ENCODE data around the gene RPS6KC1. TPM values are rescaled to one million over a fixed set of nuclear protein-coding genes. Genes with fewer than 3 reads are reported as not detected.

The RPS6KC1 gene, protein sequence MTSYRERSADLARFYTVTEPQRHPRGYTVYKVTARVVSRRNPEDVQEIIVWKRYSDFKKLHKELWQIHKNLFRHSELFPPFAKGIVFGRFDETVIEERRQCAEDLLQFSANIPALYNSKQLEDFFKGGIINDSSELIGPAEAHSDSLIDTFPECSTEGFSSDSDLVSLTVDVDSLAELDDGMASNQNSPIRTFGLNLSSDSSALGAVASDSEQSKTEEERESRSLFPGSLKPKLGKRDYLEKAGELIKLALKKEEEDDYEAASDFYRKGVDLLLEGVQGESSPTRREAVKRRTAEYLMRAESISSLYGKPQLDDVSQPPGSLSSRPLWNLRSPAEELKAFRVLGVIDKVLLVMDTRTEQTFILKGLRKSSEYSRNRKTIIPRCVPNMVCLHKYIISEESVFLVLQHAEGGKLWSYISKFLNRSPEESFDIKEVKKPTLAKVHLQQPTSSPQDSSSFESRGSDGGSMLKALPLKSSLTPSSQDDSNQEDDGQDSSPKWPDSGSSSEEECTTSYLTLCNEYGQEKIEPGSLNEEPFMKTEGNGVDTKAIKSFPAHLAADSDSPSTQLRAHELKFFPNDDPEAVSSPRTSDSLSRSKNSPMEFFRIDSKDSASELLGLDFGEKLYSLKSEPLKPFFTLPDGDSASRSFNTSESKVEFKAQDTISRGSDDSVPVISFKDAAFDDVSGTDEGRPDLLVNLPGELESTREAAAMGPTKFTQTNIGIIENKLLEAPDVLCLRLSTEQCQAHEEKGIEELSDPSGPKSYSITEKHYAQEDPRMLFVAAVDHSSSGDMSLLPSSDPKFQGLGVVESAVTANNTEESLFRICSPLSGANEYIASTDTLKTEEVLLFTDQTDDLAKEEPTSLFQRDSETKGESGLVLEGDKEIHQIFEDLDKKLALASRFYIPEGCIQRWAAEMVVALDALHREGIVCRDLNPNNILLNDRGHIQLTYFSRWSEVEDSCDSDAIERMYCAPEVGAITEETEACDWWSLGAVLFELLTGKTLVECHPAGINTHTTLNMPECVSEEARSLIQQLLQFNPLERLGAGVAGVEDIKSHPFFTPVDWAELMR
- total RNA-seq = 10 to 100 TPM; 24.3 to 26.7 TPM
- polyA plus RNA-seq = 10 to 100 TPM in 1 of 2 donors, 1 to 10 TPM in 1; 7.4 to 10.3 TPM
- long read RNA-seq, donor 1, partial matches to known transcripts = 11 of 14 reads
- long read RNA-seq, donor 1, other reads (novel, unspliced or antisense) = 3 of 14 reads
- long read RNA-seq, donor 2, full-length matches to known transcripts = 6 of 27 reads
- long read RNA-seq, donor 2, partial matches to known transcripts = 8 of 27 reads
- long read RNA-seq, donor 2, other reads (novel, unspliced or antisense) = 13 of 27 reads

DNA sequence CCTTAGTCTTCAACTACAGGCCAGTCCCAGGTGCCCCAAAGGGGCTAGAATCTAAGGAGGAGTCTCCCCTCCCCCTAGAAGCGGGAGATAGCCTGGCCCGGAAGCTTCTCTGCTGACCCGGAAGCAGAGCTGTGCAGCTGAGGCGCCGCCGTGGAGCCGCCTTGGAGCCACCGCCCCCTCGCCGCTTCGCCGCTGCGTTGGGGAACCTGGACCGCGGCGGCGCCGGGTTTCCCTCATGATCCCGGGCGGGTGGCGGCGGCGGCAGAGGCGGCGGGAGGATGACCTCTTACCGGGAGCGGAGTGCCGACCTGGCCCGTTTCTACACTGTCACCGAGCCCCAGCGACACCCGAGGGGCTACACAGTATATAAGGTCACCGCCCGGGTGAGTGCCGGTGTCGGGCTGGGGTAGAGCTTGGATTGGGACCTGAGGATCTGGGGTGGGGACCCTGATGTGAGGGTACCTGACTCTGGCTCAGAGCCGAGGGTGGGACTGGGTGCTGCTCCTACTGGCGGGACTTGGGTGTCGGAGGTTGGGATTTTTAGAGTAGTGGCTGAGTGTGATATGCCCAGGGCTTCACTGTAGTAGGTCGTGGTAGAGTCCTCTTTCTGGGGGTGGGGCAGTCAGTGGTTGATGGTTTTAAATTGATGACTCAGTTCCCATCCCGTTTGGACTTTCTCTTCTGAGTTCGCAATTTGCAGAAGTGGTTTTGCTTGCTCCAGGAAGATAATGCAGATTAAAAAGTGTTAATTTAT lies at the start of gene RPS6KC1:
Gene RPS6KC1 (plus strand): TSS at position 115 of the 754 bp plus-strand sequence. CDS start 164 bp downstream, at position 279.
- ATAC-seq (ENCODE audit: low FRiP score) (peak; percentile 96), DNase-seq (peak; percentile 91 to 95)
- Histone ChIP-seq H3K36me3 (ENCODE audit: control insufficient read depth in 1 of 2, insufficient read depth in 2 of 2, low read length in 1 of 2) (no peaks in the 10 kb centered on the region), H3K4me3 (ENCODE audit: low read length in 2 of 2) (peak within 1 kb of the TSS; percentile 96 to 98), H3K27me3 (ENCODE audit: control insufficient read depth in 1 of 2, insufficient read depth in 2 of 2, low read length in 1 of 2) (no peaks in the 10 kb centered on the region), H3K9me3 (ENCODE audit: control insufficient read depth, low read length) (no peaks in the 10 kb centered on the region), H3K4me1 (ENCODE audit: control insufficient read depth in 1 of 2, insufficient read depth in 2 of 2, low read length in 2 of 2) (no peaks in the 10 kb centered on the region), H3K27ac (ENCODE audit: low read depth in 1 of 2, low read length in 2 of 2) (peak within 1 kb of the TSS in 1 of 2 donors; percentile 58)
- intact Hi-C loops (cut with DNase I) = loop anchor here in 1 of 2 donors (5.0 kb wide), 1 partner anchor 34 kb away; the partner anchor contains the start of gene ANGEL2
- 0% methylated on average over 42 of the region's 42 CpGs for WGBS, 2 donors

DNA sequence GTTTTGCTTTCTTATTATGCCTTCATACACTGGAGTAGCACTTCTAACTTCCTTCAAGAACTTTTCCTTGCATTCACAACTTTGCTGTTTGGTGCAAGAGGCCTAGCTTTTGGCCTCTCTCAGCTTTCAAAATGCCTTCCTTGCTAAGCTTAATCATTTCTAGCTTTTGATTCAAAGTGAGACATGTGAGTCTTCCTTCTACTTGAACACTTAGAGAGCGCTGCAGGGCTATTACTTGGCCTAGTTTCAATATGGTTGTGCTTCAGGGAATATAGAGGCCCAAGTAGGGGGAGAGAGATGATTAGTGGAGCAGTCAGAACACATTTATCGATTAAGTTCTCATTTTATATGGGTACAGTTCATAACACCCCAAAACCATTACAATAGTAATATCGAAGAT lies 47.8 kb upstream of the RPS6KC1 start:
- ATAC-seq (ENCODE audit: low FRiP score) = no peak
- H3K9me3 ChIP-seq (ENCODE audit: control insufficient read depth, low read length) = no peaks in the 10 kb centered on the region
- intact Hi-C loops (cut with DNase I) = no loop called here
- 93 to 96% methylated on average over 3 of the region's 3 CpGs for WGBS, 2 donors
- no peak overlapping the region for H3K4me3 ChIP-seq (ENCODE audit: low read length in 2 of 2)
- no peak overlapping the region for H3K27ac ChIP-seq (ENCODE audit: low read depth in 1 of 2, low read length in 2 of 2)
- no peak for DNase-seq
- H3K27me3 ChIP-seq (ENCODE audit: control insufficient read depth in 1 of 2, insufficient read depth in 2 of 2, low read length in 1 of 2) = no peaks in the 10 kb centered on the region
- no peaks in the 10 kb centered on the region for H3K4me1 ChIP-seq (ENCODE audit: control insufficient read depth in 1 of 2, insufficient read depth in 2 of 2, low read length in 2 of 2)
- H3K36me3 ChIP-seq (ENCODE audit: control insufficient read depth in 1 of 2, insufficient read depth in 2 of 2, low read length in 1 of 2) = peaks cover 1 to 4% of the 10 kb centered on the region in 2 donors

DNA sequence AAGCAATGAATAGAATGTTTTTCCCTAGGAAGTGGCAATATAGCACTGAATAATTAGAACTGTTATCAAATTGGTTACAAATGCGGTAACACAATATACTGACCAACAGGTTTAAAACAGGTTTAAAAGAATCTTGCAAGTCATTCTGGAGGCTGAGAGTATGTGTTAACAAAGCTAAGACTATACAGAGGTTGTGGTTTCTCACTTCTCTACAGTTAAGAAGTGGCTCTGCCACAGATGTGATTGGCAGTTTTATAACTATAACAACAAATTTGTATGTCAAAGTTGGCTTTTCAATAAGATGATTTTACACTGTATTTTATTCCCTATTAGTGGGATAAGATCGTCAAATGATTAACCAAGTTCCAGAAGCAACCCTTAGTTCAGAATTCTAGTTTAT lies 42.5 kb upstream of the RPS6KC1 start:
- Histone ChIP-seq H3K36me3 (ENCODE audit: control insufficient read depth in 1 of 2, insufficient read depth in 2 of 2, low read length in 1 of 2) (peaks cover 0 to 1% of the 10 kb centered on the region in 2 donors), H3K9me3 (ENCODE audit: control insufficient read depth, low read length) (no peaks in the 10 kb centered on the region), H3K4me3 (ENCODE audit: low read length in 2 of 2) (no peak overlapping the region), H3K4me1 (ENCODE audit: control insufficient read depth in 1 of 2, insufficient read depth in 2 of 2, low read length in 2 of 2) (peaks cover 0 to 2% of the 10 kb centered on the region in 2 donors), H3K27me3 (ENCODE audit: control insufficient read depth in 1 of 2, insufficient read depth in 2 of 2, low read length in 1 of 2) (no peaks in the 10 kb centered on the region), H3K27ac (ENCODE audit: low read depth in 1 of 2, low read length in 2 of 2) (no peak overlapping the region)
- DNase-seq = no peak
- no peak for ATAC-seq (ENCODE audit: low FRiP score)
- 93 to 94% methylated on average over 2 of the region's 2 CpGs for WGBS, 2 donors
- intact Hi-C loops (cut with DNase I) = no loop called here

DNA sequence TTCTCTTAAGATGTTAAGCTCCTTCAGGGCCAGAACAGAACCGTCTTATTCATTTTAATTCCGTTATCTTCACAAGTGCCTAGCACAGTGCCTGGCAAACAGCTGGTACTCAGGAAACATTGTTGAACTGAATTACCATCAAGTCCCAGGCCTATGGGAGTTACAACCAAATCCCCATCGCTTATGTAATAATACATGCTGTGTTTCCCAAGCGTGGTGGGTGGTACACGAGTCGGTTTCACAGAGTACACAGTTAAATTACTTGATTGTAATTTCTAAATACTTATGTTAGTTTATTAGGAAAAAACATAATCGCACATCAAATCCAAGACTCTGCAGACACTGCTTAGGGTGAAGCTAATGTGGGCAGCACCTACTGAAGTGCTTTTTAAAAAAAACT lies 36.4 kb upstream of the RPS6KC1 start:
- no peaks in the 10 kb centered on the region for H3K27me3 ChIP-seq (ENCODE audit: control insufficient read depth in 1 of 2, insufficient read depth in 2 of 2, low read length in 1 of 2)
- intact Hi-C loops (cut with DNase I) = loop anchor here in 1 of 2 donors (5.0 kb wide), 1 partner anchor 38 kb away; the partner anchor contains the start of gene RPS6KC1
- peaks cover 0 to 2% of the 10 kb centered on the region in 2 donors for H3K4me1 ChIP-seq (ENCODE audit: control insufficient read depth in 1 of 2, insufficient read depth in 2 of 2, low read length in 2 of 2)
- H3K36me3 ChIP-seq (ENCODE audit: control insufficient read depth in 1 of 2, insufficient read depth in 2 of 2, low read length in 1 of 2) = no peaks in the 10 kb centered on the region
- no peak for DNase-seq
- no peaks in the 10 kb centered on the region for H3K9me3 ChIP-seq (ENCODE audit: control insufficient read depth, low read length)
- no peak for ATAC-seq (ENCODE audit: low FRiP score)
- WGBS, 2 donors = 15 to 18% methylated on average over 7 of the region's 7 CpGs
- peak overlapping the region; percentile 20 to 74 for H3K4me3 ChIP-seq (ENCODE audit: low read length in 2 of 2)
- H3K27ac ChIP-seq (ENCODE audit: low read depth in 1 of 2, low read length in 2 of 2) = peak overlapping the region in 1 of 2 donors; percentile 30

DNA sequence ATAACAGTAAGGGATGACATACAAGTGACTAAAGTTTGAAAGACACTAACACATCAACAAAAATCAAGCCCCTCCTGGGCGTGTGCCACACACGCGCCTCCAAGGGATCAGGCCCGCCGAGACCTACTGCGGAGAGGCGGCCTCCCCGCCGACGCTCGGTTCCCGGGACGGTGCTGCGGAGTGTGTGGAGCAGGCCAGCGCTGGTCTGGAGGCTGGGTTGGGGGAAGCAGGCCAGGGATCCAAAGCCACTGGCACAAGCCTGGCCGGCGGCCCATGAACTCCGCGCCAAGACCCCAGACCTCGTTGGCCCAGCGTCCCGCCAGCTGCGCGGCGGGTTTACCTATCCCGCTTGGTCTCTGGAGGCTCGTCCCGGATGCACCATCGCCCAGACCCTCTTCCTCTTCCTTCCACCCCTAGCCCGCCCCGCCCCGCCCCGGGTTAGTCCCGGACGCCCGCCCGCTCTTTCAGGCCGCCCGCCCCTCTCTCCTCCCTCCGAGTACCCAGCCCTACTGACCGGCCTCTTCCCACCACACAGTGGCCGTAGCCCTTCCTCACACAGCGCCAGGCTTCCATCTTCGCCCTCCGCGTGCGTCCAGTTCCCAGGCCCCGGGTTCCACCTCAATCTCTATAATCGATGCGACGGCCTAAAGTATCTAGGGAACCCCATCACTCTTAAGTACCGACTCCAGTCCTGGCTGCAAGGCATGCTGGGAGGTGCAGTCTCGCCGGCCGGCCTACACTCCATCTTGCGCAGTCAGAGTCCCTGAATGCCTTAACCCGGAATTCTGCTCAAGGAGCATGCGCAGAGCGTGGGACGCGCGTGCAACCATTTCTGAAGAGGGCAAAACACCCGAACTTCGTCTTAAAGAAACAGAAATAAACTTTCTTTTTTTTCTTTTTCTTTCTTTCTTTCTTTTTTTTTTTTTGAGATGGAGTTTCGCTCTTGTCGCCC lies 35.7 kb upstream of the RPS6KC1 start, which contains the start of gene ANGEL2:
Gene ANGEL2 (minus strand): TSS at position 769 of the 952 bp plus-strand sequence. CDS start 196 bp downstream, at position 573.
- Histone ChIP-seq H3K27ac (ENCODE audit: low read depth in 1 of 2, low read length in 2 of 2) (peak within 1 kb of the TSS in 1 of 2 donors; percentile 74), H3K4me1 (ENCODE audit: control insufficient read depth in 1 of 2, insufficient read depth in 2 of 2, low read length in 2 of 2) (peaks cover 0 to 2% of the 10 kb centered on the region in 2 donors), H3K9me3 (ENCODE audit: control insufficient read depth, low read length) (no peaks in the 10 kb centered on the region), H3K36me3 (ENCODE audit: control insufficient read depth in 1 of 2, insufficient read depth in 2 of 2, low read length in 1 of 2) (no peaks in the 10 kb centered on the region), H3K27me3 (ENCODE audit: control insufficient read depth in 1 of 2, insufficient read depth in 2 of 2, low read length in 1 of 2) (no peaks in the 10 kb centered on the region), H3K4me3 (ENCODE audit: low read length in 2 of 2) (peak within 1 kb of the TSS; percentile 58 to 74)
- WGBS, 2 donors = 0 to 1% methylated on average over 52 to 66 of the region's 66 CpGs
- DNase-seq = peak; percentile 98
- intact Hi-C loops (cut with DNase I) = loop anchor here in 1 of 2 donors (5.0 kb wide), 1 partner anchor 37 kb away; the partner anchor contains the start of gene RPS6KC1
- peak; percentile 99 for ATAC-seq (ENCODE audit: low FRiP score)

DNA sequence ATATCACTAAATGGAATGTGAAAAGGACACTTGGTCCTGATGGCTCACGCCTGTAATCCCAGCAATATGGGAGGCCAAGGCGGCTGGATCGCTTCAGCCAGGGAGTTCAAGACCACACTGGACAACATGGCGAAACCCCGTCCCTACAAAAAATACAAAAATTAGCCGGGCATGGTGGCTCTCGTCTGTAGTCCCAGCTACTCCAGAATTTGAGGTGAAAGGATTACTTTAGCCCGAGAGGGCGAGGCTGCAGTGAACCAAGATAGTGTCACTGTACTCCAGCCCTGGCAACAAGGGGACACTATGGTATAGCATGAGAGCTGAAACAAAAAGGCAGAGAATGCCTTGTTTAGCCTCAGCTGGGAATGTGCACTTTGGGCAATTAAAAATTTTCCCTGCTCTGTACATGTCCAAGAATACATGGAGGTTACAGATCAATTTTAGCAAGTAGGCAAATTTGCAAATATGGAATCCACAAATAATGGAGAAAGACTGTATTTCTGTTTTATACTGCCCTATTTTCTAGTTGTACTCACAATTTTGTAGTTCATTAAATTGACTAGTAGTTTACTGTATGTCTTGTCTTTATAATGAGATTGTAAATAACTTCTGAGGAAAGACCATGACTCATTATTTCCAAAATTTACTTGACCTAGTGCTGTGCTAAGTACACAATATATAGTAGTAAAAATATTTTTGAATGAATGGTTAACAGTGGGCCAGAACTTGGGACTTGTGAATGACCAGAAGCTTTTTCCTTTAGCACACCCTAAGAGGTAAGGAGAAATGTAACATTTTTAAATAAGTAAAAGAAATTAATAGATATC lies 33.4 kb upstream of the RPS6KC1 start:
- WGBS, 2 donors = 94 to 96% methylated on average over 9 of the region's 9 CpGs
- Histone ChIP-seq H3K36me3 (ENCODE audit: control insufficient read depth in 1 of 2, insufficient read depth in 2 of 2, low read length in 1 of 2) (no peaks in the 10 kb centered on the region), H3K4me1 (ENCODE audit: control insufficient read depth in 1 of 2, insufficient read depth in 2 of 2, low read length in 2 of 2) (no peaks in the 10 kb centered on the region), H3K9me3 (ENCODE audit: control insufficient read depth, low read length) (no peaks in the 10 kb centered on the region), H3K27me3 (ENCODE audit: control insufficient read depth in 1 of 2, insufficient read depth in 2 of 2, low read length in 1 of 2) (no peaks in the 10 kb centered on the region), H3K27ac (ENCODE audit: low read depth in 1 of 2, low read length in 2 of 2) (no peak overlapping the region), H3K4me3 (ENCODE audit: low read length in 2 of 2) (no peak overlapping the region)
- DNase-seq = no peak
- intact Hi-C loops (cut with DNase I) = loop anchor here in 1 of 2 donors (5.0 kb wide), 1 partner anchor 35 kb away; the partner anchor contains the start of gene RPS6KC1
- no peak for ATAC-seq (ENCODE audit: low FRiP score)

All from aorta (tissue), 5 donors.